Activated CD4-positive, alpha-beta T cell treated with anti-CD3 and anti-CD28 coated beads, Interleukin-2, amount 10 ng/mL, durations not matched to agents 24 days and 14 days (primary cell): ENCODE measurements around the gene ATP5MG. TPM values are rescaled to one million over a fixed set of nuclear protein-coding genes. Genes with fewer than 3 reads are reported as not detected.

Experiments used
- DNase-seq: peaks from one replicate; pipeline ENCODE4 v3.0.0; 2022
- H3K27ac Mint-ChIP-seq: one replicate; pipeline ENCODE4 v1.8.0; 2022; ENCODE audit warnings: mild to moderate bottlenecking, mixed read lengths
- H3K27me3 Mint-ChIP-seq: one replicate; pipeline ENCODE4 v1.8.0; 2022; ENCODE audit warnings: mixed read lengths
- H3K36me3 Mint-ChIP-seq: one replicate; pipeline ENCODE4 v1.8.0; 2022; ENCODE audit warnings: low read depth, mild to moderate bottlenecking, mixed read lengths
- H3K4me1 Mint-ChIP-seq: one replicate; pipeline ENCODE4 v1.8.0; 2021; ENCODE audit warnings: mixed read lengths
- H3K4me3 Mint-ChIP-seq: one replicate; pipeline ENCODE4 v1.8.0; 2022; ENCODE audit warnings: mild to moderate bottlenecking, moderate library complexity, mixed read lengths
- H3K9me3 Mint-ChIP-seq: one replicate; pipeline ENCODE4 v1.8.0; 2021; ENCODE audit warnings: mixed read lengths
- intact Hi-C: fragments of 100-400 bp; cut with micrococcal nuclease; formaldehyde crosslinking; loops from one replicate; pipeline ENCODE4 v1.15.1; 2023
- total RNA-seq: library from RNA; stranded (reverse); gene quantifications from 2 replicates; pipeline ENCODE4 v1.2.3, GENCODE V29; 2022

The ATP5MG gene, protein sequence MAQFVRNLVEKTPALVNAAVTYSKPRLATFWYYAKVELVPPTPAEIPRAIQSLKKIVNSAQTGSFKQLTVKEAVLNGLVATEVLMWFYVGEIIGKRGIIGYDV
- total RNA-seq = 220 and 228 TPM in 2 replicates

DNA sequence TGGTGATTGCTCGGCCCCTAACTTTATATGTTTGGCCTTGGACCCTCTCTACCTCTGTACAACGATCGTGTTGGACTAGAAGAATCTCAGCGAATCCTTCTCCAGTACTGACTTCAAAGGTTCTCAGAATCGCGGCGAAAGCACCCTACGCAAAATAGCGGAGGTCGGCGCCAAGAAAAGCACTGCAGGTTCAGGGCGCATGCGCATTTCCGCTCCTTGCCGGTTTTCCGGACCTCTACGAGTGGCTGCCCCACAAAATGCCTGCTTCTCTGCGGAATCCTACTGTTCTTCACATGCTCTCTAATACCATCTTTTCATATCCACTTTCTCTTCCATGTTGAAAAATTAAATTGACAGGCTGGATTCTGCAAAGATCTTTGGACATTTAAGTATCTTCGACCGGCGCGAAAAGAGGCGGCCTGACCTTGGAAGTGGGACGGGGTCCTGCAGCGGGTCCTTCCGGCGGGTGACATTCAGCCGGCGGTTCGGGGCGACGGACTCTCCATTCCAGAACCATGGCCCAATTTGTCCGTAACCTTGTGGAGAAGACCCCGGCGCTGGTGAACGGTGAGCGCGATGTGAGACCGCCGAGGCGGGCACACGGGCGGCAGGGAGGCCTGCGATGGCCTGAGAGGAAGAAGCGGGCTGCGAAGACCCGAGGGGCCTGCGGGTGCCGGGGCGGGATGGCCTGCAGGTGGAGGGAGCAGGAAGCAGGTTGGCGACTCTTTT lies at the start of gene ATP5MG:
ATP5MG (plus strand) TSS at position 456 of the 729 bp plus-strand sequence; CDS start at position 516, 60 bp downstream.
- Mint-ChIP-seq H3K27ac (peak within 1 kb of the TSS; percentile 99), H3K36me3 (peaks cover 49% of the 10 kb centered on the region)
- intact Hi-C loops = loop anchor here (1.0 to 5.0 kb wide), 6 partner anchors 34 to 171 kb away; partner anchors contain the start of genes ARCN1, CD3E, MPZL3 and UBE4A

DNA sequence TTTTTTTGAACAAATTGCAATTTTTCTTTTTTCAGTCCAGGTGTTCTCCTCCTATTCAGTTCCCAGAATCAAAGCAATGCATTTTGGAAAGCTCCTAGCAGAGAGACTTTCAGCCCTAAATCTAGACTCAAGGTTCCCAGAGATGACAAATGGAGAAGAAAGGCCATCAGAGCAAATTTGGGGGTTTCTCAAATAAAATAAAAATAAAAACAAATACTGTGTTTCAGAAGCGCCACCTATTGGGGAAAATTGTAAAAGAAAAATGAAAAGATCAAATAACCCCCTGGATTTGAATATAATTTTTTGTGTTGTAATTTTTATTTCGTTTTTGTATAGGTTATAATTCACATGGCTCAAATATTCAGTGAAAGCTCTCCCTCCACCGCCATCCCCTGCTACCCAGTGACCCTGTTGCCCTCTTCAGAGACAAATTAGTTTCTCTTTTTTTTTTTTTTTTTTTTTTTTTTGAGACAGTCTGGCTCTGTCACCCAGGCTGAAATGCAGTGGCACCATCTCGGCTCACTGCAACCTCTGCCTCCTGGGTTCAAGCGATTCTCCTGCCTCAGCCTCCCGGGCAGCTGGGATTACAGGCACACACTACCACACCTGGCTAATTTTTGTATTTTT lies 48.2 kb upstream of the ATP5MG start:
- H3K27me3 Mint-ChIP-seq = no peaks in the 10 kb centered on the region
- peaks cover 43% of the 10 kb centered on the region for H3K36me3 Mint-ChIP-seq
- no peak overlapping the region for H3K4me3 Mint-ChIP-seq
- no peak for DNase-seq
- intact Hi-C loops = loop anchor here (1.0 to 2.0 kb wide), 3 partner anchors 48 to 155 kb away; partner anchors contain the start of gene CD3E
- H3K27ac Mint-ChIP-seq = peak overlapping the region; percentile 29
- peaks cover 13% of the 10 kb centered on the region for H3K4me1 Mint-ChIP-seq
- H3K9me3 Mint-ChIP-seq = no peaks in the 10 kb centered on the region

More for the DNA sequence above, at the start of gene ATP5MG:
- H3K4me3 Mint-ChIP-seq = peak within 1 kb of the TSS; percentile 96
- no peaks in the 10 kb centered on the region for H3K9me3 Mint-ChIP-seq
- H3K27me3 Mint-ChIP-seq = no peaks in the 10 kb centered on the region
- DNase-seq = peak; percentile 98
- H3K4me1 Mint-ChIP-seq = peaks cover 57% of the 10 kb centered on the region

DNA sequence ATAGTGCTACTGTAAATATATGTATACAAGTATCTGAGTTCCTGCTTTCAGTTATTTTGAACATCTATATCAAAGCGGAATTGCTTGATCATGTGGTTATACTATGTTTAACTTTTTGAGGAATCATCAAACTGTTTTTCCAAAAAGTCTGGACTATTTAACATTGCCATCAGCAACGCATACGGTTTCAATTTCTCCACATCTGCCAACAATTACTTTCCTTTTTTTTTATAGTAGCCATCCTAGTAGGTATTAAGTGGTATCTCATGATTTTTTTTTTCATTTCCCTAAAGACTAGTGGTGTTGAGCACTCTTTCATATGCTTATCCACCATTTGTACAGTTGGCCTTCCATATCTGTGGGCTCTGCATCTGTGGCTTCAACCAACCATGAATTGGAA lies 43.3 kb upstream of the ATP5MG start:
- Mint-ChIP-seq H3K4me1 (peaks cover 33% of the 10 kb centered on the region), H3K36me3 (peaks cover 20% of the 10 kb centered on the region), H3K27me3 (peaks cover 2% of the 10 kb centered on the region), H3K9me3 (no peaks in the 10 kb centered on the region), H3K27ac (no peak overlapping the region), H3K4me3 (no peak overlapping the region)
- intact Hi-C loops = loop anchor here (2.0 kb wide), 1 partner anchor 13 kb away; the partner anchor contains the start of gene CD3G
- DNase-seq = no peak

DNA sequence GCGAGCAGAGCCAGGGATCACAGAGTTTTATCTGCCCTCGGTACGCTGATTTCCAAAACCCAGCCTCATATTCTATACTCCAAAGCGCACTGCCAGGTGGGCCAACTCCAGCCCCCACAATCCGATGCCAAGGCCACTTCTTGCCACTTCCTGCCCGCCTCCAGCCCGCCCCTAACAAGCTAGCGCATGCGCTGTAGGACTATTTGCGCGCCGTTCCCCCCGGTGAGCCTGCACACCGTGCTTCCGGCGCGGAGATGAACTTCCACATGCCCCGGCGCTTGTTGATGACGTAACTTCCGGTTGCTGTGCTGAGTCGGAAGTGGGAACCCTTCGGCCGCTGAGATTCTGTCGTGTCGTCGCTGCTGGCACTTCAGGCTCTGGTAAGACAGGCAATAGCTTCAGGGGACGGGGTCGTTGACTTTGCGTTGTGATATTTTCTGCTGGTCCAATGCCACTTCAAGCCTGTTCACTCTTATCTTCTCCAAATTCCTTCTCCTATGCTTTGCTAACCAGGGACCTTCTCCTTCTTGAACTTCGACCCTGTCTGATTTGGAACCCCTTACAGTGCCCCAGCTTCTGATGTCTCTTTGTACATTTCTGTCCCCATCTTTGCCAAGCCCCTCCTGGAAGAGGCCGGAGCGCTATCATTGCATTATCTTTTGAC lies 42.0 kb upstream of the ATP5MG start, which contains the start of gene UBE4A:
UBE4A (plus strand) TSS at position 306 of the 664 bp plus-strand sequence. CDS start 5,481 bp downstream, outside the sequence.
- no peaks in the 10 kb centered on the region for H3K9me3 Mint-ChIP-seq
- peak; percentile 99 for DNase-seq
- peaks cover 36% of the 10 kb centered on the region for H3K4me1 Mint-ChIP-seq
- H3K27me3 Mint-ChIP-seq = peaks cover 2% of the 10 kb centered on the region
- peaks cover 16% of the 10 kb centered on the region for H3K36me3 Mint-ChIP-seq
- intact Hi-C loops = loop anchor here (1.0 to 2.0 kb wide), 2 partner anchors 15 to 42 kb away; partner anchors contain the start of genes ATP5MG and CD3G
- peak within 1 kb of the TSS; percentile 93 for H3K4me3 Mint-ChIP-seq
- peak within 1 kb of the TSS; percentile 91 for H3K27ac Mint-ChIP-seq

DNA sequence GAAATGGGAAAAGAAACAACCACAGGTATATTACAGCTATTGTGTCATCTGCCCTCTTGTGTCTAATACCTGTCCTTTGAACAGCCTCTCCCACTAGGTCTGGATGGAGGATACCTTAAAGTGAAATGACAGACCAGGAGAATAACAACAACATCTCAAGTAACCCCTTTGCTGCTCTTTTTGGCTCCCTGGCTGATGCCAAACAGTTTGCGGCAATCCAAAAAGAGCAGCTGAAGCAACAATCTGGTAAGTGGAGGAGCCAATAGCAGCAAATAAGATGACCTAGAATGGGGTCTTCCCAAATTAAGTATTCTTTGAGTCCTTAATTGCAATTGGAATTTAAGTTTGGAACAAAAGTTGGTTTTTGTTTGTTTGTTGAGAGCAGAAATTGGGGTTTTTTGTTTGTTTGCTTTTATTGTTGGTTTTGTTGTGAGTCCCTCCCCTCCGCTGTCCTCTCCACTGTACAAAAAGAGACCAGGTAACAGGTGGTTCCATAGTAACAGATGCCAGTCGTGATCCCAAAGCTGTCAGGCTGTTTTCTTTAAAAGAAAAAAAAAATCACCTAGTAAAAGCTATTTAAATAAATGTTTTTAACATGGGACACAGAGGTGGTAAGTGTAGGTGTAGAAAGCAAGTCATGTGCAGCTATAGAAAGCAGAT lies 36.3 kb upstream of the ATP5MG start:
- Mint-ChIP-seq H3K27me3 (no peaks in the 10 kb centered on the region), H3K4me3 (no peak overlapping the region), H3K36me3 (peaks cover 46% of the 10 kb centered on the region), H3K4me1 (peaks cover 25% of the 10 kb centered on the region), H3K9me3 (no peaks in the 10 kb centered on the region), H3K27ac (no peak overlapping the region)
- no peak for DNase-seq
- intact Hi-C loops = no loop called here

DNA sequence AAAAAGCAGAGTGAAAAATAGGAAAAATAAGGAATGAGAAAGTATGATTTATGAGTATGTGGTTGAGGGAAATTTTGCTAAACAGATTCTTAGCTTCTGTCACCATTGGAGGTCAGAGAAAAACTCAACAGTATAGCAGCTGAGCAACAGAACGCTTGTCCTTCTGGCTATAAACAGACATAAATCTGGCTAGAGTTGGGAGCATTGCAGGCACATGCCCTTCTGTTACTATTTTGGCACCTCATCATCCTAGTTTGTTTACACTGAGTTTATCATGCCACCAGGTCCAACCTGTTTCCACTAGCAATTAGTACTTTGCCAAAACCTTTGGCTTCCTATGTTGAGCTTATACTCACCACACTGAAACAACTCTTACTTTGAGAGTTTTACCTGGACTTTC lies 35.1 kb upstream of the ATP5MG start:
- DNase-seq = no peak
- Mint-ChIP-seq H3K4me1 (peaks cover 18% of the 10 kb centered on the region), H3K9me3 (no peaks in the 10 kb centered on the region), H3K27ac (no peak overlapping the region), H3K36me3 (peaks cover 53% of the 10 kb centered on the region), H3K27me3 (no peaks in the 10 kb centered on the region), H3K4me3 (no peak overlapping the region)
- intact Hi-C loops = no loop called here

DNA sequence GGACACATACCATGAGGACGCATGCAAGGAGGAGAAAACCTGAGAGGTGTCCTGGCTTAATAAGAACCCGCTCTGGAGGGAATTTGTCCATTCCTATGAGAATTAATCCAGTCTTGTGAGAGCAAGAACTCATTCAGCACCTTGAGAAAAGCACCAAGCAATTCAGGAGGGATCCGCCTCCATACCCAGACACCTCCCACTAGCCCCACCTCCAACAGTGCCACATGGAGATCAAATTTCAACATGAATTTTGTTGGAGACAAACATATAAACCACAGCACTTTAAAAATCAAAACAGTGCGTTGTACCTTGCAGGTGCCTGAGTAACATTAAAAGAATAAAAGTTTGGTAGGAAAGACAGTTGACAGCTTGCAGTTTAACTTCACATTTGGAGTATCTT lies 30.6 kb upstream of the ATP5MG start:
- Mint-ChIP-seq H3K27ac (peak overlapping the region; percentile 20), H3K9me3 (no peaks in the 10 kb centered on the region), H3K36me3 (peaks cover 78% of the 10 kb centered on the region), H3K27me3 (no peaks in the 10 kb centered on the region), H3K4me1 (peaks cover 2% of the 10 kb centered on the region), H3K4me3 (no peak overlapping the region)
- intact Hi-C loops = no loop called here
- DNase-seq = no peak

DNA sequence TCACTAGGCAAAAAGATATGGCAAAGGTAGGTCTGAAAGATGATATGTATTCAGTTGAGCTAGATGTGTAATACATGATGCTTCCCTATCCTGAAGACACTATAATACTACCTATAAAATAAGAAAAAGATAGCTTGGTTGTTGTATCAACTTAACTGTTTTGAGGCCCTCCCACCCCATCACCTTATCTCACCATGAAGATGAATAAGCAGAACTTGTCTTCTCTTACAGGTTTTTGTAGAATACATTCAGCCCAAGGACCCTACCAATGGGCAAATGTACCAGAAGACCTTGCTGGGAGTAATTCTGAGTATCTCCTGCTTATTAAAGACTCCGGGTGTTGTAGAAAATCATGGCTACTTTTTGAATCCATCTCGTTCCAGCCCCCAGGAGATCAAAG lies 28.1 kb upstream of the ATP5MG start:
- H3K27ac Mint-ChIP-seq = no peak overlapping the region
- H3K36me3 Mint-ChIP-seq = peaks cover 80% of the 10 kb centered on the region

DNA sequence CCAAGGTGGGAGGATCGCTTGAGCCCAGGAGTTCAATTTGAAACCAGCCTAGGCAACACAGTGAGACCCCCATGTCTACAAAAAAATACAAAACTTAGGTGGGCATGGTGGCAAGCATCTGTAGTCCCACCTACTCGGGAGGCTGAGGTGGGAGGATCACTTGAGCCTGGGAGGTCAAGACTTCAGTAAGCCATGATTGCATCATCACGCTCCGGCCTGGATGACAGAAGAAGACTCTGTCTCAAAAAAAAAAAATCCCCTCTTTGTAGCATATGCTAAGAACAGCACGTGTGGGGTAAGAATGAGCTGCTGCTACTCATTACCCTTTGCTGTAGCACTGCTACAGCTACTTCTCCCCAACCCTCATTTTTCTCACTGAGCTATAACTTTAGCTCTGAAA lies 27.5 kb upstream of the ATP5MG start:
- Mint-ChIP-seq H3K4me1 (peaks cover 5% of the 10 kb centered on the region), H3K36me3 (peaks cover 77% of the 10 kb centered on the region), H3K27me3 (no peaks in the 10 kb centered on the region), H3K27ac (no peak overlapping the region), H3K9me3 (no peaks in the 10 kb centered on the region), H3K4me3 (no peak overlapping the region)
- no peak for DNase-seq
- intact Hi-C loops = no loop called here

More for the DNA sequence above, 28.1 kb upstream of the ATP5MG start:
- intact Hi-C loops = no loop called here
- H3K9me3 Mint-ChIP-seq = no peaks in the 10 kb centered on the region
- no peaks in the 10 kb centered on the region for H3K27me3 Mint-ChIP-seq
- DNase-seq = no peak
- H3K4me3 Mint-ChIP-seq = no peak overlapping the region
- H3K4me1 Mint-ChIP-seq = peaks cover 5% of the 10 kb centered on the region

DNA sequence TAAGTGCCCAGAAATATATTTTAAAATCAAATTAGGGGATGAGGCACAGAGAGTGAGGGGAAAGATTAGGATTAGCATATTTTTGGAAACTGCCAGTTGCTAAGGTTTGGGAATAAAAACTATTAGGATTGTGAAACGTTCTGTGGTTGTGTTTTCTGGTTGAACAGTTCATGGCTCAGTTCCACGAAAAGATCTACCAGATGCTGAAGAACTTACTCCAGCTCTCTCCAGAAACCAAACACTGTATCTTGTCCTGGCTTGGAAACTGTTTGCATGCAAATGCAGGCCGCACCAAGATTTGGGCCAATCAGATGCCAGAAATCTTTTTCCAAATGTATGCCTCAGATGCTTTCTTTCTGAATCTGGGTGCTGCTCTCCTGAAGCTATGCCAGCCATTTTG lies 26.7 kb upstream of the ATP5MG start:
- no peak overlapping the region for H3K27ac Mint-ChIP-seq
- no peak overlapping the region for H3K4me3 Mint-ChIP-seq
- peaks cover 5% of the 10 kb centered on the region for H3K4me1 Mint-ChIP-seq
- no peaks in the 10 kb centered on the region for H3K9me3 Mint-ChIP-seq
- no peaks in the 10 kb centered on the region for H3K27me3 Mint-ChIP-seq
- no peak for DNase-seq
- peaks cover 76% of the 10 kb centered on the region for H3K36me3 Mint-ChIP-seq
- intact Hi-C loops = no loop called here

DNA sequence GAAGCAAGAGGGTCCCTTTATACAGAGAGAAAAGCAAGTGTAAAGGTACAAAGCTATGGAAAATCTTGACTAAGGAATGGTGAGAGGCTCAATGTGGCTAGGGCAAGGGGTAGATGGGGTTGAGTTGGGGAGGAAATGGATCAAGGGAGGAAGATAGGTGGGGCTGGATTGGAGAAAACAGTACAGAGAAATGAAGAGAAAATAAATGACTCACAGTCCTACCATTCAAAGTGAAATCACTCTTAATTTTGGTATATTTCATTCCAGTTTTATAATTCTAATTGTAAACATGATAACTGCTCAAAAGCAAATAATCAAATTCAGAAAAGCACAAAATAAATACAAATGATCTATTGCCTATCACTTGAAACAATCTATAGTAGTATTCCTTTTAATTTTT lies 25.4 kb upstream of the ATP5MG start:
- no peaks in the 10 kb centered on the region for H3K9me3 Mint-ChIP-seq
- intact Hi-C loops = no loop called here
- H3K4me3 Mint-ChIP-seq = no peak overlapping the region
- peaks cover 75% of the 10 kb centered on the region for H3K36me3 Mint-ChIP-seq
- no peak for DNase-seq
- H3K27me3 Mint-ChIP-seq = no peaks in the 10 kb centered on the region
- peaks cover 5% of the 10 kb centered on the region for H3K4me1 Mint-ChIP-seq
- peak overlapping the region; percentile 73 for H3K27ac Mint-ChIP-seq

DNA sequence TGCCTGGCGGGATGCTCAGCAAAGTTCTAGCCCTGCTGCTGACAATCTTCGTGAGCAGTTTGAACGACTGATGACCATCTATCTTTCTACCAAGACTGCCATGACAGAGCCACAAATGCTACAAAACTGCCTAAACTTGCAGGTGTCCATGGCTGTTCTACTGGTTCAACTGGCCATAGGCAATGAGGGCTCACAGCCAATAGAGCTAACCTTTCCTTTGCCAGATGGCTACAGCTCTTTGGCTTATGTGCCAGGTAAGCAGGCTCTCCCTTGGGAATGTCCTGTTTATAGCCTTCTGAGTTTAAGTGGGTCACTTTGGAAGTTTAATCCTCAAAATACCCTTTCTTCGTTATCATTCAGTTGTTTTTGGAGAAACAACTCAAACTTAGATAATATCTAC lies 21.9 kb upstream of the ATP5MG start:
- Mint-ChIP-seq H3K27ac (no peak overlapping the region), H3K27me3 (no peaks in the 10 kb centered on the region), H3K36me3 (peaks cover 73% of the 10 kb centered on the region), H3K4me3 (no peak overlapping the region), H3K9me3 (no peaks in the 10 kb centered on the region), H3K4me1 (peaks cover 5% of the 10 kb centered on the region)
- intact Hi-C loops = no loop called here
- DNase-seq = no peak

DNA sequence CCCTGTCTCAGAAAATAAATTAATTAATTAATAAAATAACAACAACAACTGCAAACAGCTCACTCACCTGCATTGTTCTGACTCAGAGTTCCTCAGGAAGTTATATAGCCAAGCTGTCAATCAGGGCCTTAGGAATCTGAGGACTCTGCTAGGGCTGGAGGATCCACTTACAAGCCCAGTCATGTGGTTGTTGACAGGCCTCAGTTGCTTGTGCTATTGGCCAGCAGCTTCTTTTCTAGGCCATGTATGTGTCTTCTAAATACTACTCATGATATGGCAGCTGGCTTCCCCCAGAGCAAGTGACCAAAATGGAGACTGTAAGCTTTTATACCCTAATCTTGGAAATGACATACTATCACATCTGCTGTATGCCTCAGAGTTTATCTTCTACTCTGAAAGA lies 20.8 kb upstream of the ATP5MG start:
- DNase-seq = no peak
- Mint-ChIP-seq H3K9me3 (no peaks in the 10 kb centered on the region), H3K27me3 (no peaks in the 10 kb centered on the region), H3K27ac (no peak overlapping the region), H3K4me1 (peaks cover 5% of the 10 kb centered on the region), H3K4me3 (no peak overlapping the region), H3K36me3 (peaks cover 77% of the 10 kb centered on the region)
- intact Hi-C loops = no loop called here
